Motor neuron (in vitro differentiated cells): ENCODE measurements around the gene CD300H. TPM values are rescaled to one million over a fixed set of nuclear protein-coding genes. Genes with fewer than 3 reads are reported as not detected.
A peak's percentile ranks its signal among the peaks of the same experiment; 100 is the strongest.
"Not testable (repeated sequence)": the region's sequence is repeated elsewhere in the genome, so short reads cannot be mapped to it uniquely, and the experiment has no call there.

ENCODE experiments used
- ATAC-seq, 8 experiments: fragments of 200-7000 bp; cut with Tn5 transposase; replicated peaks in 6 of 8; 2 replicates each; pipeline ENCODE4 v1.8.0; 2021; ENCODE audit warnings: mild to moderate bottlenecking in 8 of 8, moderate library complexity in 8 of 8
- H3K27ac ChIP-seq, 2 donors: fragments of 250-450 bp; sonication (Bioruptor Pico); 2 replicates each; pipeline ENCODE4 v1.9.0; 2021; ENCODE audit warnings: antibody characterized with exemption in 2 of 2, mild to moderate bottlenecking in 2 of 2, moderate library complexity in 1 of 2
- H3K4me1 ChIP-seq, 2 donors: fragments of 250-450 bp; sonication (Bioruptor Pico); replicated peaks in 1 of 2; 2 replicates each; pipeline ENCODE4 v1.6.1; 2021; ENCODE audit warnings: antibody characterized with exemption in 2 of 2, mild to moderate bottlenecking in 2 of 2, moderate library complexity in 1 of 2
- H3K4me3 ChIP-seq, 5 donors: fragments of 250-450 bp; sonication (Bioruptor Pico); 2 replicates each; pipeline ENCODE4 v1.9.0; 2021; ENCODE audit warnings: antibody characterized with exemption in 5 of 5, mild to moderate bottlenecking in 5 of 5, moderate library complexity in 4 of 5
- WGBS, 10 experiments: fragments of 450-650 bp; shearing (Covaris generic); methylation state at CpG; one replicate each; pipeline ENCODE4 v1.0.0; 2022; 5-methylcytosine and 5-hydroxymethylcytosine counted together
- in situ Hi-C, 9 experiments: fragments of 400-800 bp; cut with MboI; loops; one replicate each; pipeline ENCODE4 v1.15.0; 2021; ENCODE audit warnings: low sequenced_read_pairs in 9 of 9, low pct_unique_long_range_greater_than_20kb in 2 of 9; ENCODE audit not compliant: unreplicated experiment in 9 of 9
- total RNA-seq, 8 experiments: library from RNA; unstranded; fragments of 300-600 nt; gene quantifications; 2 replicates each; pipeline versions ENCODE4 v1.2.3 to v1.2.4, GENCODE V29; 2022

Gene CD300H
- total RNA-seq, 8 experiments from 2014 or later, result not detected

DNA sequence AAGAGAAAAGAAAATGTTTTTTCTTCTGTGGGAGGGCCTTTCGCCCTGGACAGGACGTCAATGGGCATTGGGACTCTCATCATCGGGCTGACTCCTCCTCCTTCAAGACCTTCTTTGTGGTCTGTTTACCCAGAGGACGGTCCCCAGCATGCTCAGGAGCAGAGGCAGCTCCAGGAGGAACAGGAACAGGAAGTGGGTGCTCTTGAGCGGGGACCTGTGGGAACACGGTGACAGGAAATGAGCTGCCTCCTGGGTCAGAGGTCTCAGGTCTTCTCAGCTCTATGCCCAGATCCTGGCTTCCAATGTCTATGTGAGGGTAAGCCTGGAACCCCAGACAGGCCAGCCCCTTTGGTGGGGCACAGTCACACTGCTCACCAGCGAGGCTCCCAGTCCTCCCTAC, 12.6 kb upstream of the CD300H start:
- in situ Hi-C loops, result no loop called here
- ATAC-seq, result no peak
- Histone ChIP-seq H3K27ac (no peak overlapping the region), H3K4me1 (peaks cover 5 to 13% of the 10 kb centered on the region in 2 donors), H3K4me3 (no peak overlapping the region)
- 33 to 100% (median 70%) methylated on average over 1 to 6 of the region's 7 CpGs; no CpG with 5 or more reads in 4 of the 10 experiments for WGBS, 10 experiments

DNA sequence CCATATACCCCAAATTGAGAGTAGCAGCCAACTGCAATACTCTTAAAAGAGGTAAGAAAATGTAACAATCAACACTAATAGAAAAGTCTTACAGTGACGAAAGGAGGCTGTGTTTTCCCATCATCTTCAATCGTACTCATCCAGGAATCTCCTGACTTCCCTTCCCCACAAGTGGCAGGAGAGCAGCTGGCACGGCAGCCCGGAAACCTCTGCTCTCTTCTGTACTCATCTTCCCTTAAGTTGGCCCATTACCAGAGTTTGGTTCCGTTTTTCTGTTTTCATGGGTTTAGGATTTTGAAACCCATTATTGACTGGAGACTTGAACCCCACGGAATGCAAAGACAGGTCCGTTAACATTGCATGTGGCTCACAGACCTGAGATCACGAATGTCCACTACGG, 11.7 kb upstream of the CD300H start:
- Histone ChIP-seq H3K27ac (no peak overlapping the region), H3K4me1 (peaks cover 2 to 9% of the 10 kb centered on the region in 2 donors), H3K4me3 (no peak overlapping the region)
- in situ Hi-C loops, result no loop called here
- WGBS, 10 experiments, result 36 to 96% (median 74%) methylated on average over 2 to 8 of the region's 9 CpGs; no CpG with 5 or more reads in 2 of the 10 experiments
- no peak for ATAC-seq

DNA sequence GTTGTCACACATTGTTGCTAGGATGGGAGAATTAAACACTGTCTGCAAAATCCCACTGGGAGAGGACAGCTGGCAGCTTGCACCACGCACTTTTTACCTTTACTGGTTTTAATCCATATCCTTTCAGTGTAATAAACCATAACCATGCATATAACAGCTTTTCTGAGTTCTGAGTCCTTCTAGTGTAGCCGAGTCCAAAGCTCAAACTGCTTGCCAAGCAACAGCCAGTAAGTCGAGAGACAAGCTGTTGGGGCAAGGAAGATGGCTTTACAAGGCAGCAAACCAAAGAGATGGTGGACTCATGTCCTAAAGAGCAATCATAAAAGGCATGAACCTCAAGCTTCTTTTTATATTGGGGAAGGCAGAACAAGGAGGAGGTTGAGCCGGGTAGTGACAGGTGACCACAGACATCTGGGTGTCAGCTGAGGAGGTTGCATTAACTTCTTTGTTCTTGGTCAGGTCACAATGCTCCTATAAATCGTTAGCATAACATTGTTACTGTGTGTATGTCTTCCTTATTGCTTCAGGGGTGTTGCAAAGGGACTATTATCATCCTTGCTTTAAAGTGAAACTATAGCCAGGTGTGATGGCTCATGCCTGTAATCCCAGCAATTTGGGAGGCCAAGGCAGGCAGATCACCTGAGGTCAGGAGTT, 7.3 kb upstream of the CD300H start:
- no peaks in the 10 kb centered on the region for H3K4me1 ChIP-seq
- H3K4me3 ChIP-seq, result no peak overlapping the region
- 4 to 73% (median 40%) methylated on average over 1 to 5 of the region's 5 CpGs; no CpG with 5 or more reads in 1 of the 10 experiments for WGBS, 10 experiments
- in situ Hi-C loops, result no loop called here
- no peak for ATAC-seq
- H3K27ac ChIP-seq, result no peak overlapping the region

DNA sequence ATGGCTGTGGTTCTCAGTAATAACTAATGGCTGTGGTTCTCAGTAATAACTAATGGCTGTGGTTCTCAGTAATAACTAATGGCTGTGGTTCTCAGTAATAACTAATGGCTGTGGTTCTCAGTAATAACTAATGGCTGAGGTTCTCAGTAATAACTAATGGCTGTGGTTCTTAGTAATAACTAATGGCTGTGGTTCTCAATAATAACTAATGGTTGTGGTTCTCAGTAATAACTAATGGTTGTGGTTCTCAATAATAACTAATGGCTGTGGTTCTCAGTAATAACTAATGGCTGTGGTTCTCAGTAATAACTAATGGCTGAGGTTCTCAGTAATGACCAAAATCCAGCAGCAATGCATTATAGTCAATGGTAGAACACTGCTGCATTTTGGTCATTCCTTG, 6.3 kb upstream of the CD300H start:
- H3K4me3 ChIP-seq, in situ Hi-C loops, ATAC-seq, H3K27ac ChIP-seq, H3K4me1 ChIP-seq: not testable (repeated sequence)

DNA sequence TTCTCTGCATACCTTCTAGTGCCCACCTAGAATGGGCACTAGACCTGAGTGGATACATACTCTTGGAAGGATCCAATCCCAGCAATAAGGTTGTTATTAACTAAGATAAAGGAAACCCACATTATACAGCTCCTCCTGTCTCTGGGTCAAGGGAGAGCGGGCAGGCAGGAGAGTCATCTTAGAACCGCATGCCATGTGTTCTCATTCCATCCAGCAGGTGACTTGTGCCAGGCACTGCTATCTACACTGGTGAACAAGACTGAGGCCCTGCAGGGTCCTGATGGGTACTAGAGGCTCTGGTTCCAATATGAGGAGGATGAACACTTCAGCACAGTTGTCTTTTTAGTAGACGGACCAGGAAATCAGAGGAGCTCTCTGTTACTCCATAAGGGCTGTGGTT, 5.9 kb upstream of the CD300H start:
- peaks cover 0 to 4% of the 10 kb centered on the region in 2 donors for H3K4me1 ChIP-seq
- no peak overlapping the region for H3K27ac ChIP-seq
- in situ Hi-C loops, result no loop called here
- no peak overlapping the region for H3K4me3 ChIP-seq
- ATAC-seq, result no peak
- 29 to 80% (median 72%) methylated on average over 1 to 3 of the region's 3 CpGs; no CpG with 5 or more reads in 5 of the 10 experiments for WGBS, 10 experiments

DNA sequence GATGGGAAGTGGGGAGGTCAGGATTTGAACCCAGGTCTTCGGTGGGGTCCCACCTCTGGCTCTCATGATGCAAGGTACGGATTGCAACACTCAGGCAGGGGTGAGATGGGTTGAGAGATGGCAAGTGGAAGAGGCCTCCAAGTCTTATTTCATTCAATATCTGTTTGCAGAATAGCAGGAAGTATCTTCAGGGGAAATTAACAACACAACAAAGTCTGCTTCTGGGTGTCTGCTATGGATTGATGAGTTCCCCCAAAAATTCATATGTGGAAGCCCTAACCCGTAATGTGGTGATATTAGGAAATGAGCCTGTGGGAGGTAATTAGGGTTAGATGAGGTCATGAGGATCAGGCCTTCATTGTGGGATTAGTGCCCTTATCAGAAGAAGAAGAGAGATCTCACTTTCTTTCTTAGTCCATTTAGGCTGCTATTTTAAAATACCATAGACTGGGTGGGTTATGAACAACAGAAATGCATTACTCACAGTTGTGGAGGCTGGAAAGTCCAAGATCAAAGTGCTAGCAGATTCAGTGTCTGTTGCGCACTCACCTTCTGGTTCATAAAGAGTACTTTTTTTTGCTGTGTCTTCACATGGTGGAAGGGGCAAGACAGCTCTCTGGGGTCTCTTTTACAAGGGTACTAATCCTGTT, 4.4 kb upstream of the CD300H start:
- WGBS, 10 experiments, result 0 to 89% (median 50%) methylated on average over 1 to 4 of the region's 4 CpGs; no CpG with 5 or more reads in 3 of the 10 experiments
- peaks cover 0 to 4% of the 10 kb centered on the region in 2 donors for H3K4me1 ChIP-seq
- no peak overlapping the region for H3K4me3 ChIP-seq
- H3K27ac ChIP-seq, result no peak overlapping the region
- no peak for ATAC-seq
- in situ Hi-C loops, result no loop called here

DNA sequence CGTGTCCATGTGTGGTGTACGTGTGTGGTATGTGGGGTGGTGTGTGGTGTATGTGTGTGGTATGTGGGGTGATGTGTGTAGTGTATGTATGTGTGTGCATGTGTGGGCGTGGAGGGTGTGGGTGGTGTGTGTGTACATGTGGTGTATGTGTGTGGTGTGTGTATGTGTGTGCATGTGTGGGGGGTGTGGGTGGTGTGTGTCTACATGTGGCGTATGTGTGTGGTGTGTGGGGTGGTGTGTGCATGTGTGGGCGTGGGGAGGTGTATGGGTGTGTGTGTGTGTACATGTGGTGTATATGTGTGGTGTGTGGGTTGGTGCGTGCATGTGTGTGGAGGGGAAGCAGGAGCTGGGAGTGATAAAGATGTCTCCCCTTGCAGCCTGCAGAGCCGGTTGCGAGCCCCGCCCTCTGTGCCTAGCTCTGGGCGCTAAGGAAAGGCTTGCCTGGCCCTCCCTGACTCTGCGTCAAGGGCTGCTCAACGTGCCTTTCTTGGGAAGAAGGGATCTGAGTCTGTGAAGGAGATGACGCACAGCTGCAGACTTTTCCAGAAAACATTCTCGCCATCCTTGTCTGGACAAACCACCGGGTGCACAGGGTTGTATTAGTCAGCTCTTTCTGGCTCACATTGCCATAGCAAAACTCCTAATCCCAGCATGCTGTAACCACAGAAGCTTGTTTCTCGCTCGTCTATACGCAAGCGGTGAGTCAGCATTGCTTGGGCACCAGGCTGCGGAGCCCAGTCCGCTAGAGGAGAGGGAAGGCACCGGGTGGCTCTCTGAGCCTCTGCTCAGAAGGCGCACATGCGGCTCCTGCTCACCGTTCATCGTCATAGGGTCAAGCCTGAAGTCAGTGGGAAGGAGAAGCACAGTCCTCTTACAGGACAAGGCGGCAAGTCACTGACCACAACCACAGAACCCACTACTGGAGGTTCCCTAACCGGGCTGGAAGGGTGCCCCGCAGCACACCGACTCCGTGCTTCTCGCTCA, 2.0 kb upstream of the CD300H start:
- Histone ChIP-seq H3K27ac (no peak overlapping the region), H3K4me3 (no peak overlapping the region), H3K4me1 (peaks cover 0 to 4% of the 10 kb centered on the region in 2 donors)
- peak; percentile 49 to 96 (median 88) for ATAC-seq
- in situ Hi-C loops, result no loop called here
- 38 to 80% (median 68%) methylated on average over 1 to 25 of the region's 32 CpGs; no CpG with 5 or more reads in 2 of the 10 experiments for WGBS, 10 experiments

DNA sequence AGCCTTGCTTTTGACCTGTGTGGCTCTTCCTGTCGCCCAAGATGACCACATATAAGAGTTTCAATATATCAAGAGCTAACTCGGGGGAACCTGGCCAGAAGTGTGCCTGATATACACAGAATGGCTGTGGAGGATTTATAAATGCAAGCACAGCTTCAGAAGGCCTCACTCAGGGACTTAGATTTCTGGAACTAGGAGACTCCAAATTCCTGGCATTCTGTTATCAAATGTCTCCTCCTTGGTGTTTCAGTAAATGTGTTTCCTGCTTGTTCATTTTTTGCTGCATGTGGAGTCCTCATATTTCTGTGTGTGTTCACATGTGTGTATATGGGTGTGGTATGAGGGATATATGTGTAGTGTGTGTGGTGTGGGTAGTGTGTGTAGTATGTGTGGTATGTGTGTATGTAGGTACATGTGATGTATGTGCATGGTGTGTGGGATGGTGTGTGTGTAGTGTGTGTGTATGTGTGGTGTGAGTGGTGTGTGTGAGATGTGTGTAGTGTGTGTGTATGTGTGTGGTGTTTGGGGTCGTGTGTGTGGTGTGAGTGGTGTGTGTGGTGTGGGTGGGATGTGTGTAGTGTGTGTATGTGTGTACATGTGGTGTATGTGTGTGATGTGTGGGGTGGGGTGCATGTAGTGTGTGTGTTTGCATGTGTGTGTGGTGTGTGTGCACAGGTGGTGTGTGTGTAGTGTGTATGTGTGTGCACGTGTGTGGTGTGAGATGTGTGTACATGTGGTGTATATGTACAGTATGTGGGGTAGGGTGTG, 981 bp upstream of the CD300H start:
- 17 to 83% (median 58%) methylated on average over 1 to 2 of the region's 4 CpGs; no CpG with 5 or more reads in 5 of the 10 experiments for WGBS, 10 experiments
- H3K27ac ChIP-seq, result no peak overlapping the region
- in situ Hi-C loops, result no loop called here
- ATAC-seq, result no peak
- no peak overlapping the region for H3K4me3 ChIP-seq
- H3K4me1 ChIP-seq, result peaks cover 0 to 4% of the 10 kb centered on the region in 2 donors

DNA sequence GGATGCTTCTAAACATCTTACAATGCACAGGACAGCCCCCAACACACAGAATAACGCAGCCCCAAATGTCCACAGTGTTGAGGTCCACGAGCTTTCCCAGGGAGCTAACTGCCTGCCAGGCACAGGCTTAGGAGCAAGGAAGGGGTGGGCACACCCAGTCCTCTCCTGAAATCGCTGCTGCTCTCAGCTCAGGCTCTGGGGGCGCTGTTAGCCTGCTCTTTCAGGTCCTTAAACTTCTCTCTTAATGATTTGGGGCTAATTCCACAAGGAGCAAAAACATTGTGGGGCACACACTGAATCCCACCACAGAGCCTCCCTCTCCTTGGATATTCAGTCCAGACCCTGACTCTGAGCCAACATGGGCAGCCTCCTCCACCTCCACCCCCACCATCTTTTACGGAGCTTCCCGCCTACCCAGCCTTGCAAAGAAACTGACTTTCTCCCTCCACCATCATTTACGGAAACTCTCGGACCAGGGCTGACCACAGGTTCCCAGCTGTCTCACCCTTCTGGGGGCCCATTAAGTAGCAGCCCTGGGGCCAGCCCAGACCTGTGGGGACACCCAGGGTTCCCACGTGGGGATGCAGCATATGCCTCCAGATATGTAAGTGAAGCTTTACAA, 1.1 kb downstream of the CD300H start:
- Histone ChIP-seq H3K4me3 (no peak overlapping the region), H3K4me1 (peaks cover 0 to 4% of the 10 kb centered on the region in 2 donors), H3K27ac (no peak overlapping the region)
- peak in 3 of 8 experiments; percentile 43 to 87 (median 61) for ATAC-seq
- 0 to 100% (median 48%) methylated on average over 1 to 6 of the region's 9 CpGs; no CpG with 5 or more reads in 2 of the 10 experiments for WGBS, 10 experiments
- in situ Hi-C loops, result no loop called here

DNA sequence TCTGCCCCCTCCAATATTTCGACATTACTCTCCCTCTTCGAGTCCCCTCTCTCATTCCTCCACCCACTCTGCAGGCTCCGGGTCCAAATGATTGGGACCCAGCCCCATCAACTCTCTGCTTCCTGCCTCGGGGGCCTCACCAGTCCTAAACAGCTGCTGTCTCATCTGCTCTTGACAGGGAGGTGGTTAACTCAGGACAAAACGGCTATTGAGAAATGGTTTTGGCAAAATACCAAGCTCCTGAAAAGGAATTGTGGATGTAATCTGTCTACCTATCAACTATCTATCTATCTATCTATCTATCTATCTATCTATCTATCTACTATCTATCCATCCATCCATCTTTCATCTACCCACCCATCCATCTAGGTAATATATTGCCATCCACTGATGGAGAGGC, 2.2 kb downstream of the CD300H start:
- H3K4me1 ChIP-seq, result peaks cover 0 to 4% of the 10 kb centered on the region in 2 donors
- no peak overlapping the region for H3K27ac ChIP-seq
- no peak for ATAC-seq
- 13 to 81% (median 69%) methylated on average over 1 to 5 of the region's 5 CpGs; no CpG with 5 or more reads in 5 of the 10 experiments for WGBS, 10 experiments
- H3K4me3 ChIP-seq, result no peak overlapping the region
- in situ Hi-C loops, result no loop called here

DNA sequence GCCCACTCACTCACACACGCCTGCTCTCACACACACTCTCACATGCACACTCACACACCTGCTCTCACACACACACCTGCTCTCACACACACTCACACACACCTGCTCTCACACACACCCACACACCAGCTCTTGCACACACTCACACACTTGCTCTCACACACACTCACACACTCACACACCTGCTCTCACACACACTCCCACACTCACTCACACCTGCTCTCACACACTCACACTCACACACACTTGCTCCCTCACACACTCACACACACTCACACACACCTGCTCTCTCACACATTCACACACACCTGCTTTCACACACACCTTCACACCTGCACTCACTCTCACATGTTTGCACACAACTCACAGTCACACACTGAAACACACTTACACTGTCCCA, 4.0 kb downstream of the CD300H start:
- WGBS, 10 experiments, result no CpG with 5 or more reads among the region's 1 CpG
- H3K4me1 ChIP-seq, result no peaks in the 10 kb centered on the region
- H3K27ac ChIP-seq, result no peak overlapping the region
- no peak for ATAC-seq
- H3K4me3 ChIP-seq, result no peak overlapping the region
- in situ Hi-C loops, result no loop called here

DNA sequence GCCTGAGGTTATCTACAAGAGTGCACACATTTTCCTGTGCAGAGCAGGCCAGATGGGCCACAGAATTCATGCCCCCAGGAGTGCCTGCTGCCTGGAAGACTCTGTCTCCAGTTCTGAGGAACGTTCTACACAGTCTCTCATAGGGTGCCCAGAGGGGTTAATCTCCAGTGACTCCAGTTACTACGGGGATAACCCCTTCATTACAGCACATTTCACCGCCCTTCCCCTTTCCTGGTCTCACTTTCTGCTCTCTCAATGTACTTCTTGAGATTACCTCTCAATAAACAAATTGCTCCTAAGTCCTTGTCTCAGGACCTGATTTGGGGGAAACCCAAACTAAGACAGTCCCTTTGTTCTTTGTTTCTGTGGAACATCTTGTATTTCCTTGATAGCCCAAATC, 5.7 kb downstream of the CD300H start:
- 0 to 75% (median 30%) methylated on average over 1 to 3 of the region's 3 CpGs; no CpG with 5 or more reads in 3 of the 10 experiments for WGBS, 10 experiments

More for the DNA sequence above, 5.7 kb downstream of the CD300H start:
- Histone ChIP-seq H3K27ac (no peak overlapping the region), H3K4me1 (no peaks in the 10 kb centered on the region), H3K4me3 (no peak overlapping the region)
- ATAC-seq, result no peak
- in situ Hi-C loops, result no loop called here
